Keratinocyte (primary cell): ENCODE results near the gene BFSP1. TPM values are rescaled to one million over a fixed set of nuclear protein-coding genes. Genes with fewer than 3 reads are reported as not detected.

Experiments
- DNase-seq: peaks from one replicate; pipeline ENCODE4 v3.0.0-alpha.2; 2011; ENCODE audit warnings: low read depth, missing footprints, low spot score
- FAIRE-seq: peaks from 2 replicates; lab custom pipeline; 2011; peaks lifted over from hg19 to GRCh38; lab: Jason Lieb, UNC
- H2AFZ ChIP-seq: 2 replicates; pipeline ENCODE4 v1.6.0; 2012; ENCODE audit warnings: low read length, control low read depth, inconsistent platforms; ENCODE audit not compliant: control insufficient read depth
- H3K27ac ChIP-seq: 2 replicates; pipeline ENCODE4 v1.5.1; 2011; ENCODE audit warnings: low read length; ENCODE audit not compliant: control insufficient read depth, insufficient read depth
- H3K27me3 ChIP-seq: 3 replicates; pipeline ENCODE4 v1.6.0; 2011; ENCODE audit warnings: low read length; ENCODE audit not compliant: control insufficient read depth, insufficient read depth; ENCODE audit errors: extremely low read depth
- H3K36me3 ChIP-seq, 2 experiments: 2 replicates in 1 of 2; 3 replicates in 1 of 2; pipeline ENCODE4 v1.5.1; 2011; ENCODE audit warnings: low read length in 2 of 2, mild to moderate bottlenecking in 1 of 2; ENCODE audit not compliant: control insufficient read depth in 2 of 2, insufficient read depth in 2 of 2; ENCODE audit errors: extremely low read depth in 1 of 2
- H3K4me1 ChIP-seq: 3 replicates; pipeline ENCODE4 v1.5.1; 2011; ENCODE audit warnings: low read length; ENCODE audit not compliant: control insufficient read depth, insufficient read depth; ENCODE audit errors: extremely low read depth
- H3K4me2 ChIP-seq: 3 replicates; pipeline ENCODE4 v1.6.0; 2011; ENCODE audit warnings: low read depth, low read length; ENCODE audit not compliant: control insufficient read depth, insufficient read depth; ENCODE audit errors: extremely low read depth
- H3K4me3 ChIP-seq, 3 experiments: fragments of 200-600 bp in 1 of 3; sonication (generic) in 1 of 3; 2 replicates in 2 of 3; 3 replicates in 1 of 3; pipeline ENCODE4 v1.5.1; 2011 to 2016; ENCODE audit warnings: low read length in 3 of 3, mild to moderate bottlenecking in 3 of 3, control low read depth in 2 of 3, inconsistent platforms in 1 of 3, low read depth in 1 of 3, mixed read lengths in 1 of 3, mixed run types in 1 of 3, moderate library complexity in 1 of 3; ENCODE audit not compliant: control insufficient read depth in 2 of 3, insufficient read depth in 2 of 3; ENCODE audit errors: extremely low read depth in 1 of 3
- H3K79me2 ChIP-seq: 2 replicates; pipeline ENCODE4 v1.6.0; 2012; ENCODE audit warnings: low read length; ENCODE audit not compliant: control insufficient read depth, insufficient read depth
- H3K9ac ChIP-seq: 3 replicates; pipeline ENCODE4 v1.6.0; 2011; ENCODE audit warnings: low read length; ENCODE audit not compliant: control insufficient read depth, insufficient read depth; ENCODE audit errors: extremely low read depth
- H3K9me1 ChIP-seq: 3 replicates; pipeline ENCODE4 v1.6.0; 2011; ENCODE audit warnings: low read length; ENCODE audit not compliant: control insufficient read depth, insufficient read depth; ENCODE audit errors: extremely low read depth
- H3K9me3 ChIP-seq: 2 replicates; pipeline ENCODE4 v1.5.1; 2012; ENCODE audit warnings: low read depth, low read length; ENCODE audit not compliant: control insufficient read depth
- H4K20me1 ChIP-seq: 3 replicates; pipeline ENCODE4 v1.6.0; 2011; ENCODE audit warnings: low read length; ENCODE audit not compliant: control insufficient read depth, insufficient read depth; ENCODE audit errors: extremely low read depth
- CTCF ChIP-seq, 3 experiments: IDR thresholded peaks in 1 of 3; conservative IDR thresholded peaks in 1 of 3; optimal IDR thresholded peaks in 1 of 3; 2 replicates in 2 of 3; 3 replicates in 1 of 3; pipeline versions ENCODE3 to v1.5.1; 2011; ENCODE audit warnings: low read length in 3 of 3, mild to moderate bottlenecking in 3 of 3, moderate library complexity in 2 of 3, control low read depth in 1 of 3, inconsistent platforms in 1 of 3; ENCODE audit not compliant: insufficient read depth in 2 of 3; ENCODE audit errors: extremely low read depth in 1 of 3
- EZH2 ChIP-seq: IDR thresholded peaks from one replicate; pipeline ENCODE4 v1.6.1; 2012; ENCODE audit warnings: inconsistent platforms, mild to moderate bottlenecking, low read length, moderate library complexity
- dilution Hi-C: fragments of 300-500 bp; cut with MboI; formaldehyde crosslinking; loops from one replicate; pipeline ENCODE4 v1.7.0; 2020; ENCODE audit warnings: low sequenced_read_pairs; ENCODE audit not compliant: extremely low pct_ligation_motif_present
- polyA plus RNA-seq, 5 experiments: library from polyadenylated mRNA; depleted of rRNA in 3 of 5; stranded (reverse) in 3 of 5; stranded (forward) in 1 of 5; unstranded in 1 of 5; fragments of >200 nt; gene quantifications; 1 replicate in 1 of 5; 2 replicates in 3 of 5; 3 replicates in 1 of 5; pipeline versions ENCODE4 v1.2.1 to v1.2.3, GENCODE V29; 2011 to 2012; ENCODE audit warnings: missing spikeins in 2 of 5, low read depth in 1 of 5, low replicate concordance in 1 of 5

BFSP1 gene
- polyA plus RNA-seq, 1 donor (not counting 4 experiments of a cell fraction or from before 2014, with no cell fraction given) = 2.2 TPM

GRCh38 chr20:17549131-17549530 is 18.0 kb upstream of the BFSP1 start:
- H2AFZ ChIP-seq = no peak overlapping the region
- H3K9me1 ChIP-seq = no peaks in the 10 kb centered on the region
- no peak overlapping the region for H3K4me3 ChIP-seq
- no peaks in the 10 kb centered on the region for H4K20me1 ChIP-seq
- H3K79me2 ChIP-seq = no peaks in the 10 kb centered on the region
- H3K36me3 ChIP-seq = no peaks in the 10 kb centered on the region
- no peak overlapping the region for H3K9ac ChIP-seq
- peaks cover 5% of the 10 kb centered on the region for H3K4me1 ChIP-seq
- H3K27ac ChIP-seq = no peak overlapping the region
- H3K27me3 ChIP-seq = no peaks in the 10 kb centered on the region
- DNase-seq = no peak
- FAIRE-seq = no peak
- TF ChIP-seq EZH2 = no peak
- TF ChIP-seq CTCF (optimal IDR thresholded peaks at IDR 0.05 in 1 of 3, IDR thresholded peaks at IDR 0.05 in 1 of 3, conservative IDR thresholded peaks at IDR 0.05 in 1 of 3; ENCODE audit: extremely low read depth in 1 of 3, insufficient read depth in 2 of 3, low read length in 3 of 3) = no peak
- no peak overlapping the region for H3K4me2 ChIP-seq
- H3K9me3 ChIP-seq = no peaks in the 10 kb centered on the region
- dilution Hi-C loops = no loop called here

GRCh38 chr20:17545127-17545526 is 13.9 kb upstream of the BFSP1 start:
- DNase-seq (no peak), FAIRE-seq (no peak)
- no peaks in the 10 kb centered on the region for H4K20me1 ChIP-seq
- H3K9me3 ChIP-seq = no peaks in the 10 kb centered on the region
- no peak overlapping the region for H3K4me2 ChIP-seq
- no peaks in the 10 kb centered on the region for H3K36me3 ChIP-seq
- H3K9me1 ChIP-seq = no peaks in the 10 kb centered on the region
- no peak for TF ChIP-seq CTCF (optimal IDR thresholded peaks at IDR 0.05 in 1 of 3, IDR thresholded peaks at IDR 0.05 in 1 of 3, conservative IDR thresholded peaks at IDR 0.05 in 1 of 3; ENCODE audit: extremely low read depth in 1 of 3, insufficient read depth in 2 of 3, low read length in 3 of 3)
- TF ChIP-seq EZH2 = no peak
- no peak overlapping the region for H3K27ac ChIP-seq
- H3K79me2 ChIP-seq = no peaks in the 10 kb centered on the region
- H3K4me1 ChIP-seq = peaks cover 5% of the 10 kb centered on the region
- dilution Hi-C loops = no loop called here
- H3K9ac ChIP-seq = no peak overlapping the region
- no peak overlapping the region for H3K4me3 ChIP-seq
- no peak overlapping the region for H2AFZ ChIP-seq
- no peaks in the 10 kb centered on the region for H3K27me3 ChIP-seq
